GM21576 (cell line): ENCODE data around the gene CXCR2.

ENCODE experiments used
- ATAC-seq: cut with Tn5 transposase; IDR thresholded peaks from one replicate; pipeline ENCODE4 v1.9.1; 2021; ENCODE audit warnings: mild to moderate bottlenecking, moderate library complexity; ENCODE audit not compliant: unreplicated experiment

Gene CXCR2

DNA sequence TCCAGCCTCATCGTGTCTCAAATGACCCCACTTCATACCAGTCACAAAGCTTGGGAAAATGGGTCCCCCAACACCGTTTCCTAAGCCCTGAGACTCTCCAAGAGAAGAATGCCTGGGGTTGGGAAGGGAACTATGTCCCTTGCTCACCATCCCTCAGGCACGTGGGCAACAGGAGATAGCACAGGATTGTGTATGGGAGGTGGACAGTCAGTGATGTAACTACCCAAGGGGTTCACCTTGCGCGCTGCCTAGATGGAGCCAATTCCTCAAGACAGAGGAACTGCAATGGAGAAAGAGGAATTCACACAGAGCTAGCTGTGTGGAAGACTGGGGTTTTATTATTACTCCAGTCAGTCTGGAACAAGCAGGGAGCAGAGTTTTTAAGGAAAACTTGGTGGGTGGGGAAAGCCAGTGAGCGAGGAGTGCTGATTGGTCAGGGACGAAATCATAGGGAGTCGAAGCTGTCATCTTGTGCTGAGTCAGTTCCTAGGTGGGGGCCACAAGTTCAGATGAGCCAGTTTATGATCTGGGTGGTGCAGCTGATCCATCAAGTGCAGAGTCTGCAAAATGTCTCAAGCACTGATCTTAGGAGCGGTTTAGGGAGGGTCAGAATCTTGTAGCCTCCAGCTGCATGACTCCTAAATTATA, 54.8 kb downstream of the CXCR2 start:
- no peak for ATAC-seq

GRCh38 chr2:218184331-218184730, 58.5 kb downstream of the CXCR2 start:
- ATAC-seq, result no peak

- ATAC-seq, result no peak
Measured at GRCh38 chr2:218186355-218186766, 60.5 kb downstream of the CXCR2 start.
